ENCODE data around the gene HOXB6.

The HOXB6 gene

GRCh38 chr17:48550502-48551213 is 54.1 kb downstream of the HOXB6 start:
- Histone ChIP-seq H3K36me3 (replicated peaks in 1 of 2; ENCODE audit: control insufficient read depth in 2 of 2, insufficient read depth in 2 of 2, low read length in 2 of 2) (no peaks in the 10 kb centered on the region), H2AK5ac (ENCODE audit: low read depth, low read length) (no peak overlapping the region), H3K18ac (ENCODE audit: low read length) (no peak overlapping the region), H4K8ac (ENCODE audit: low read depth, low read length) (no peak overlapping the region), H3K4me2 (ENCODE audit: insufficient read depth, low read length, poor library complexity, severe bottlenecking) (no peak overlapping the region), H3K27ac (replicated peaks; ENCODE audit: low read length) (no peak overlapping the region), H3K23ac (ENCODE audit: low read depth, low read length, poor library complexity) (peak overlapping the region; percentile 28), H3K9me3 (replicated peaks in 1 of 2; ENCODE audit: control insufficient read depth in 2 of 2, insufficient read depth in 1 of 2, low read depth in 1 of 2, low read length in 2 of 2) (peaks cover 0 to 6% of the 10 kb centered on the region in 2 donors), H2BK12ac (ENCODE audit: low read length) (no peak overlapping the region), H3K14ac (ENCODE audit: low read length) (no peak overlapping the region), H2AFZ (ENCODE audit: low read length) (no peak overlapping the region), H3K79me1 (ENCODE audit: low read depth, low read length) (peaks cover 2% of the 10 kb centered on the region), H2BK120ac (ENCODE audit: low read depth, low read length) (no peak overlapping the region), H3K27me3 (ENCODE audit: control insufficient read depth in 3 of 3, insufficient read depth in 3 of 3, low read depth in 1 of 3, low read length in 3 of 3) (peaks cover 53 to 95% (median 87%) of the 10 kb centered on the region in 3 experiments), H2BK5ac (ENCODE audit: low read length) (no peak overlapping the region), H3K4ac (ENCODE audit: low read length) (no peak overlapping the region), H4K91ac (ENCODE audit: low read depth, low read length, poor library complexity) (no peak overlapping the region), H3K4me3 (ENCODE audit: low read length in 2 of 2) (no peak overlapping the region), H3K4me1 (ENCODE audit: control insufficient read depth in 2 of 2, insufficient read depth in 1 of 2, low read depth in 1 of 2, low read length in 2 of 2) (no peaks in the 10 kb centered on the region), H2BK15ac (ENCODE audit: low read length) (no peak overlapping the region), H3K9ac (ENCODE audit: low read depth, low read length, poor library complexity) (no peak overlapping the region)
- no CpG with 5 or more reads among the region's 70 CpGs for WGBS, 2 donors (ENCODE audit: extremely low coverage in 2 of 2, insufficient read length in 2 of 2, insufficient replicate concordance in 1 of 2)
- no peak for DNase-seq (ENCODE audit: low spot score)

- Histone ChIP-seq H3K4ac (ENCODE audit: low read length) (no peak overlapping the region), H4K91ac (ENCODE audit: low read depth, low read length, poor library complexity) (no peak overlapping the region), H2BK12ac (ENCODE audit: low read length) (no peak overlapping the region), H3K27me3 (ENCODE audit: control insufficient read depth in 3 of 3, insufficient read depth in 3 of 3, low read depth in 1 of 3, low read length in 3 of 3) (peaks cover 59 to 95% (median 88%) of the 10 kb centered on the region in 3 experiments), H3K14ac (ENCODE audit: low read length) (no peak overlapping the region), H2BK5ac (ENCODE audit: low read length) (no peak overlapping the region), H3K4me1 (ENCODE audit: control insufficient read depth in 2 of 2, insufficient read depth in 1 of 2, low read depth in 1 of 2, low read length in 2 of 2) (no peaks in the 10 kb centered on the region), H3K79me1 (ENCODE audit: low read depth, low read length) (peaks cover 2% of the 10 kb centered on the region), H2AFZ (ENCODE audit: low read length) (no peak overlapping the region), H3K4me2 (ENCODE audit: insufficient read depth, low read length, poor library complexity, severe bottlenecking) (no peak overlapping the region), H2AK5ac (ENCODE audit: low read depth, low read length) (no peak overlapping the region), H3K9me3 (replicated peaks in 1 of 2; ENCODE audit: control insufficient read depth in 2 of 2, insufficient read depth in 1 of 2, low read depth in 1 of 2, low read length in 2 of 2) (peaks cover 0 to 6% of the 10 kb centered on the region in 2 donors), H3K36me3 (replicated peaks in 1 of 2; ENCODE audit: control insufficient read depth in 2 of 2, insufficient read depth in 2 of 2, low read length in 2 of 2) (no peaks in the 10 kb centered on the region), H3K9ac (ENCODE audit: low read depth, low read length, poor library complexity) (no peak overlapping the region), H3K18ac (ENCODE audit: low read length) (no peak overlapping the region), H4K8ac (ENCODE audit: low read depth, low read length) (no peak overlapping the region), H3K23ac (ENCODE audit: low read depth, low read length, poor library complexity) (peak overlapping the region; percentile 28), H2BK15ac (ENCODE audit: low read length) (no peak overlapping the region), H3K27ac (replicated peaks; ENCODE audit: low read length) (no peak overlapping the region), H2BK120ac (ENCODE audit: low read depth, low read length) (no peak overlapping the region), H3K4me3 (ENCODE audit: low read length in 2 of 2) (peak overlapping the region in 1 of 2 donors; percentile 30)
- DNase-seq (ENCODE audit: low spot score) = no peak
- WGBS, 2 donors (ENCODE audit: extremely low coverage in 2 of 2, insufficient read length in 2 of 2, insufficient replicate concordance in 1 of 2) = no CpG with 5 or more reads among the region's 18 CpGs
These were observed 54.8 kb downstream of the HOXB6 start for GRCh38 chr17:48549914-48550501.

DNA sequence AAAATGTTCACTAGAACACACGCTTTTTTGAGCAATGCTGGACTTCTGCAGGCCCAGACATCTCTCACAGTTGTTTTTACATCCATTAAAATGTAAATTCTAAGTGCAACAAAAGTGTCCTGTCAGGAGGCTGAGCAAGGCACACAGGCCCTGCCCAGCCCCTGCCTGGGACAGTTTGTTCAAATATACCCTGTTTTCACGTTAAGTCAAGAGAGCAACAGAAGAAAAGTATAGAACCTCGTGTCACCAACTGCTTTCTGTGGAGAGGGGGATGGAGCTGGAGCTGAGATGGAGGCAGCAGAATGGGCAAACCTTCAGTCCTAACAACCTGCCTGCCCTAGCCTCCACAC is 55.5 kb downstream of the HOXB6 start:
- Histone ChIP-seq H3K27ac (replicated peaks; ENCODE audit: low read length) (no peak overlapping the region), H3K23ac (ENCODE audit: low read depth, low read length, poor library complexity) (no peak overlapping the region), H3K4ac (ENCODE audit: low read length) (no peak overlapping the region), H3K9ac (ENCODE audit: low read depth, low read length, poor library complexity) (no peak overlapping the region), H3K27me3 (ENCODE audit: control insufficient read depth in 3 of 3, insufficient read depth in 3 of 3, low read depth in 1 of 3, low read length in 3 of 3) (peaks cover 54 to 94% (median 88%) of the 10 kb centered on the region in 3 experiments), H3K36me3 (replicated peaks in 1 of 2; ENCODE audit: control insufficient read depth in 2 of 2, insufficient read depth in 2 of 2, low read length in 2 of 2) (no peaks in the 10 kb centered on the region), H2BK15ac (ENCODE audit: low read length) (no peak overlapping the region), H2AK5ac (ENCODE audit: low read depth, low read length) (no peak overlapping the region), H3K14ac (ENCODE audit: low read length) (no peak overlapping the region), H2AFZ (ENCODE audit: low read length) (no peak overlapping the region), H2BK5ac (ENCODE audit: low read length) (no peak overlapping the region), H3K4me3 (ENCODE audit: low read length in 2 of 2) (no peak overlapping the region), H3K4me1 (ENCODE audit: control insufficient read depth in 2 of 2, insufficient read depth in 1 of 2, low read depth in 1 of 2, low read length in 2 of 2) (no peaks in the 10 kb centered on the region), H2BK120ac (ENCODE audit: low read depth, low read length) (no peak overlapping the region), H3K4me2 (ENCODE audit: insufficient read depth, low read length, poor library complexity, severe bottlenecking) (no peak overlapping the region), H4K8ac (ENCODE audit: low read depth, low read length) (no peak overlapping the region), H4K91ac (ENCODE audit: low read depth, low read length, poor library complexity) (no peak overlapping the region), H3K18ac (ENCODE audit: low read length) (no peak overlapping the region), H2BK12ac (ENCODE audit: low read length) (no peak overlapping the region), H3K9me3 (replicated peaks in 1 of 2; ENCODE audit: control insufficient read depth in 2 of 2, insufficient read depth in 1 of 2, low read depth in 1 of 2, low read length in 2 of 2) (peaks cover 0 to 6% of the 10 kb centered on the region in 2 donors), H3K79me1 (ENCODE audit: low read depth, low read length) (no peaks in the 10 kb centered on the region)
- DNase-seq (ENCODE audit: low spot score) = no peak
- no CpG with 5 or more reads among the region's 3 CpGs for WGBS, 2 donors (ENCODE audit: extremely low coverage in 2 of 2, insufficient read length in 2 of 2, insufficient replicate concordance in 1 of 2)

DNA sequence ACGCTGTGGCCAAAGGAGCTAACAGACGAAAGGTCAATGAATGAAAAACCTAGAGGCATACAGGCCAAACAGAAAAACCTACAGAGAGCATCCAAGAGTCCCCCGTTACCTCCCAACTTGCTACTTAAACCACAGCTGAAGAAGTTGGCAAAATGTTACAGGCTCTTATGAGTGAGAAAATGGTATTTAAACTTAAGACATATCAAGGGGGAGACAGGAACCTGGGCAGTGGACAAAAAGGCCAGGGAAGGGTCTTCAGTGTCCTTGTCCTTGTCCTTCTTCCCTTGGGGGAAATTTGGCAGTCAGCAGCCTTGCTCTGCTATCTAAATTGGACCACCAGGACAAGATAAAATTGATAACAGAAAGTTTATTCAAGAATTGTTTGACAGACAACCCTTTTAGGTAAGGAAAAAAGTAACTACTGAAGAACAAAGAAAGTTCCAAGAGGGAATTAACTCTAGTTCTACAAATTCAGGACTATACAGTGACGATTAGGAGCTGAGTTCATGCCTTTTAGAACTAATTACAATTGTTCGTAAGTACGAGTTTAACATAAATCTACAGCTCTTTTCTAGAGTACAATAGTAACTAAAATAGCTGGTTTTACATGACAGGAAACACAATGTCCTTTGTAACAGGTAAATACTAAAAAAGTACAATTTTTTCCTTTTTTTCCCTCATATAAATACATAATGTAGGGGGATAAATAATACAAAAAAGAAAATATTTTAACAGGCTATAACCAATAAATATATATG is 56.1 kb downstream of the HOXB6 start:
- no peak overlapping the region for H2BK15ac ChIP-seq (ENCODE audit: low read length)
- H3K23ac ChIP-seq (ENCODE audit: low read depth, low read length, poor library complexity) = no peak overlapping the region
- H3K4ac ChIP-seq (ENCODE audit: low read length) = no peak overlapping the region
- H2AK5ac ChIP-seq (ENCODE audit: low read depth, low read length) = no peak overlapping the region
- H3K79me1 ChIP-seq (ENCODE audit: low read depth, low read length) = no peaks in the 10 kb centered on the region
- no peak for DNase-seq (ENCODE audit: low spot score)
- H3K4me2 ChIP-seq (ENCODE audit: insufficient read depth, low read length, poor library complexity, severe bottlenecking) = no peak overlapping the region
- no peak overlapping the region for H2AFZ ChIP-seq (ENCODE audit: low read length)
- no CpG with 5 or more reads among the region's 6 CpGs for WGBS, 2 donors (ENCODE audit: extremely low coverage in 2 of 2, insufficient read length in 2 of 2, insufficient replicate concordance in 1 of 2)
- no peaks in the 10 kb centered on the region for H3K36me3 ChIP-seq (replicated peaks in 1 of 2; ENCODE audit: control insufficient read depth in 2 of 2, insufficient read depth in 2 of 2, low read length in 2 of 2)
- H4K8ac ChIP-seq (ENCODE audit: low read depth, low read length) = no peak overlapping the region
- H3K27me3 ChIP-seq (ENCODE audit: control insufficient read depth in 3 of 3, insufficient read depth in 3 of 3, low read depth in 1 of 3, low read length in 3 of 3) = peaks cover 53 to 94% (median 88%) of the 10 kb centered on the region in 3 experiments
- no peak overlapping the region for H2BK12ac ChIP-seq (ENCODE audit: low read length)
- no peak overlapping the region for H2BK120ac ChIP-seq (ENCODE audit: low read depth, low read length)
- no peak overlapping the region for H3K4me3 ChIP-seq (ENCODE audit: low read length in 2 of 2)
- H3K27ac ChIP-seq (replicated peaks; ENCODE audit: low read length) = no peak overlapping the region
- no peak overlapping the region for H4K91ac ChIP-seq (ENCODE audit: low read depth, low read length, poor library complexity)
- no peaks in the 10 kb centered on the region for H3K4me1 ChIP-seq (ENCODE audit: control insufficient read depth in 2 of 2, insufficient read depth in 1 of 2, low read depth in 1 of 2, low read length in 2 of 2)
- no peak overlapping the region for H2BK5ac ChIP-seq (ENCODE audit: low read length)
- peaks cover 0 to 6% of the 10 kb centered on the region in 2 donors for H3K9me3 ChIP-seq (replicated peaks in 1 of 2; ENCODE audit: control insufficient read depth in 2 of 2, insufficient read depth in 1 of 2, low read depth in 1 of 2, low read length in 2 of 2)
- no peak overlapping the region for H3K18ac ChIP-seq (ENCODE audit: low read length)
- H3K14ac ChIP-seq (ENCODE audit: low read length) = no peak overlapping the region
- H3K9ac ChIP-seq (ENCODE audit: low read depth, low read length, poor library complexity) = no peak overlapping the region

All from neuronal stem cell (in vitro differentiated cells).